H9 (cell line): ENCODE results near the gene UQCR10. TPM values are rescaled to one million over a fixed set of nuclear protein-coding genes. Genes with fewer than 3 reads are reported as not detected.

ENCODE experiments used
- DNase-seq: peaks from one replicate; pipeline ENCODE4 v3.0.0-alpha.2; 2017
- H2AFZ ChIP-seq: one replicate; pipeline ENCODE4 v1.6.1; 2013; ENCODE audit warnings: mild to moderate bottlenecking, low read length, control low read depth, moderate library complexity
- H2AK5ac ChIP-seq: 2 replicates; pipeline ENCODE4 v1.6.1; 2013; ENCODE audit warnings: low read length, control low read depth, mixed read lengths; ENCODE audit not compliant: insufficient read length
- H2BK120ac ChIP-seq: one replicate; pipeline ENCODE4 v1.6.1; 2013; ENCODE audit warnings: low read depth, mild to moderate bottlenecking, low read length, control low read depth, inconsistent platforms; ENCODE audit not compliant: poor library complexity, severe bottlenecking
- H2BK12ac ChIP-seq: 2 replicates; pipeline ENCODE4 v1.6.1; 2013; ENCODE audit warnings: low read length, control low read depth, mixed read lengths, low read depth; ENCODE audit not compliant: insufficient read length
- H2BK15ac ChIP-seq: 2 replicates; pipeline ENCODE4 v1.6.1; 2013; ENCODE audit warnings: low read depth, low read length, control low read depth
- H2BK20ac ChIP-seq: one replicate; pipeline ENCODE4 v1.6.1; 2013; ENCODE audit warnings: low read depth, mild to moderate bottlenecking, low read length, control low read depth, inconsistent platforms; ENCODE audit not compliant: poor library complexity, severe bottlenecking
- H2BK5ac ChIP-seq: 2 replicates; pipeline ENCODE4 v1.6.1; 2013; ENCODE audit warnings: low read length, control low read depth, mixed read lengths; ENCODE audit not compliant: insufficient read length
- H3K14ac ChIP-seq: 2 replicates; pipeline ENCODE4 v1.6.1; 2013; ENCODE audit warnings: low read length, control low read depth; ENCODE audit not compliant: insufficient read depth
- H3K18ac ChIP-seq: 2 replicates; pipeline ENCODE4 v1.6.1; 2013; ENCODE audit warnings: low read depth, mild to moderate bottlenecking, mixed read lengths, low read length, control low read depth; ENCODE audit not compliant: insufficient read length
- H3K23ac ChIP-seq: 2 replicates; pipeline ENCODE4 v1.6.1; 2013; ENCODE audit warnings: low read length, control low read depth, mixed read lengths, low read depth; ENCODE audit not compliant: insufficient read length
- H3K23me2 ChIP-seq: 2 replicates; pipeline ENCODE4 v1.6.1; 2013; ENCODE audit warnings: low read depth, mild to moderate bottlenecking, mixed read lengths, low read length, control low read depth; ENCODE audit not compliant: insufficient read length, poor library complexity, severe bottlenecking
- H3K27ac ChIP-seq: 2 replicates; pipeline ENCODE4 v1.5.1; 2013; ENCODE audit warnings: low read length, control low read depth, mixed read lengths, low read depth; ENCODE audit not compliant: insufficient read length
- H3K27me3 ChIP-seq: 2 replicates; pipeline ENCODE4 v1.6.1; 2013; ENCODE audit warnings: low read length, control low read depth, inconsistent platforms; ENCODE audit not compliant: insufficient read depth
- H3K4ac ChIP-seq: 2 replicates; pipeline ENCODE4 v1.6.1; 2013; ENCODE audit warnings: low read depth, mild to moderate bottlenecking, control low read depth, inconsistent platforms, low read length, moderate library complexity
- H3K4me1 ChIP-seq: 2 replicates; pipeline ENCODE4 v1.6.1; 2013; ENCODE audit warnings: low read length, control low read depth, inconsistent platforms; ENCODE audit not compliant: insufficient read depth
- H3K4me2 ChIP-seq: 2 replicates; pipeline ENCODE4 v1.6.1; 2013; ENCODE audit warnings: low read length, control low read depth, mixed read lengths; ENCODE audit not compliant: insufficient read length, insufficient read depth
- H3K56ac ChIP-seq: 2 replicates; pipeline ENCODE4 v1.6.1; 2013; ENCODE audit warnings: low read depth, mild to moderate bottlenecking, mixed read lengths, low read length, control low read depth; ENCODE audit not compliant: insufficient read length
- H3K79me1 ChIP-seq: 2 replicates; pipeline ENCODE4 v1.6.1; 2013; ENCODE audit warnings: low read depth, mild to moderate bottlenecking, moderate library complexity, low read length, control low read depth, inconsistent platforms; ENCODE audit not compliant: insufficient read depth, poor library complexity, severe bottlenecking
- H3K79me2 ChIP-seq: 2 replicates; pipeline ENCODE4 v1.6.1; 2013; ENCODE audit warnings: low read length, control low read depth, inconsistent platforms; ENCODE audit not compliant: insufficient read depth
- H3K9ac ChIP-seq: 2 replicates; pipeline ENCODE4 v1.6.1; 2013; ENCODE audit warnings: low read length, control low read depth, mixed read lengths; ENCODE audit not compliant: insufficient read length; ENCODE audit errors: extremely low read depth
- H3K9me3 ChIP-seq: one replicate; pipeline ENCODE4 v1.6.1; 2013; ENCODE audit warnings: low read depth, low read length, inconsistent platforms; ENCODE audit not compliant: control insufficient read depth
- H3T11ph ChIP-seq: one replicate; pipeline ENCODE4 v1.6.1; 2013; ENCODE audit warnings: mild to moderate bottlenecking, low read length, control low read depth, inconsistent platforms
- H4K20me1 ChIP-seq: one replicate; pipeline ENCODE4 v1.6.1; 2013; ENCODE audit not compliant: control insufficient read depth, insufficient read length, insufficient read depth
- H4K5ac ChIP-seq: 2 replicates; pipeline ENCODE4 v1.6.1; 2013; ENCODE audit warnings: low read depth, mild to moderate bottlenecking, mixed read lengths, low read length, control low read depth; ENCODE audit not compliant: insufficient read length
- H4K8ac ChIP-seq: replicated peaks from 2 replicates; pipeline ENCODE4 v1.6.1; 2013; ENCODE audit warnings: low read length, control low read depth, mixed read lengths, low read depth; ENCODE audit not compliant: insufficient read length
- H4K91ac ChIP-seq: 2 replicates; pipeline ENCODE4 v1.6.1; 2013; ENCODE audit warnings: low read depth, mild to moderate bottlenecking, moderate library complexity, mixed read lengths, low read length, control low read depth; ENCODE audit not compliant: insufficient read length
- H3K27ac Mint-ChIP-seq, 3 experiments: 2 replicates in 2 of 3; 3 replicates in 1 of 3; pipeline ENCODE4 v1.8.0; 2020 to 2021; ENCODE audit warnings: mixed read lengths in 3 of 3, mild to moderate bottlenecking in 1 of 3, moderate library complexity in 1 of 3
- H3K27me3 Mint-ChIP-seq: 2 replicates; pipeline ENCODE4 v1.8.0; 2021; ENCODE audit warnings: low read depth, mild to moderate bottlenecking, moderate library complexity, mixed read lengths
- H3K36me3 Mint-ChIP-seq, 3 experiments: 2 replicates in 2 of 3; 3 replicates in 1 of 3; pipeline ENCODE4 v1.8.0; 2020 to 2021; ENCODE audit warnings: low read depth in 3 of 3, mixed read lengths in 3 of 3; ENCODE audit not compliant: insufficient read depth in 1 of 3
- H3K4me1 Mint-ChIP-seq, 2 experiments: 2 replicates each; pipeline ENCODE4 v1.8.0; 2020; ENCODE audit warnings: mixed read lengths in 2 of 2
- H3K4me3 Mint-ChIP-seq, 2 experiments: 2 replicates in 1 of 2; 3 replicates in 1 of 2; pipeline ENCODE4 v1.8.0; 2020 to 2021; ENCODE audit warnings: mild to moderate bottlenecking in 2 of 2, mixed read lengths in 2 of 2, moderate library complexity in 1 of 2
- H3K9me3 Mint-ChIP-seq, 2 experiments: 2 replicates in 1 of 2; 3 replicates in 1 of 2; pipeline ENCODE4 v1.8.0; 2020; ENCODE audit warnings: mild to moderate bottlenecking in 2 of 2, mixed read lengths in 2 of 2, moderate library complexity in 1 of 2
- CTCF ChIP-seq: fragments of 200-600 bp; sonication (generic); conservative IDR thresholded peaks from 3 replicates; pipeline ENCODE4 v1.8.0; 2021; ENCODE audit warnings: antibody characterized with exemption, mild to moderate bottlenecking
- WGBS: extraction: QIAGEN DNeasy Blood & Tissue Kit; methylation state at CpG from one replicate; pipeline ENCODE4 v1.1.7; 2013; ENCODE audit warnings: missing lambda C conversion rate, low lambda C conversion rate, mixed read lengths; ENCODE audit not compliant: insufficient read length; ENCODE audit errors: extremely low coverage; 5-methylcytosine and 5-hydroxymethylcytosine counted together
- total RNA-seq: library from RNA; stranded (reverse); gene quantifications from 2 replicates; pipeline ENCODE4 v1.2.1, GENCODE V29; 2021

UQCR10 gene
- total RNA-seq, 1 experiment from 2014 or later = 124 TPM

GRCh38 chr22:29817724-29818123 is 50.6 kb downstream of the UQCR10 start:
- Histone ChIP-seq H2BK12ac (no peak overlapping the region), H4K5ac (no peak overlapping the region), H3K4me1 (no peaks in the 10 kb centered on the region), H3K4ac (no peak overlapping the region), H3K9me3 (no peaks in the 10 kb centered on the region), H2BK120ac (no peak overlapping the region), H3K14ac (no peak overlapping the region), H3K79me1 (no peaks in the 10 kb centered on the region), H3K27ac (no peak overlapping the region), H3K18ac (no peak overlapping the region), H2BK5ac (no peak overlapping the region), H3K9ac (no peak overlapping the region), H2BK20ac (no peak overlapping the region), H3K56ac (no peak overlapping the region), H2BK15ac (no peak overlapping the region), H2AK5ac (no peak overlapping the region), H3K27me3 (no peaks in the 10 kb centered on the region), H3K79me2 (no peaks in the 10 kb centered on the region), H3K23me2 (no peaks in the 10 kb centered on the region), H3T11ph (no peak overlapping the region), H3K4me2 (no peak overlapping the region), H4K91ac (no peak overlapping the region), H2AFZ (no peak overlapping the region), H3K23ac (no peak overlapping the region), H4K20me1 (no peaks in the 10 kb centered on the region), H4K8ac (no peak overlapping the region)
- peaks cover 0 to 11% of the 10 kb centered on the region in 2 experiments; a peak in 2 of 4 replicates for H3K4me1 Mint-ChIP-seq
- no peak for DNase-seq
- peaks cover 2% of the 10 kb centered on the region; the same call in 1 of the 2 replicates for H3K27me3 Mint-ChIP-seq
- no peak overlapping the region for H3K27ac Mint-ChIP-seq
- no CpG with 5 or more reads among the region's 1 CpG for WGBS
- no peaks in the 10 kb centered on the region for H3K9me3 Mint-ChIP-seq
- TF ChIP-seq CTCF = no peak
- H3K4me3 Mint-ChIP-seq = no peak overlapping the region
- H3K36me3 Mint-ChIP-seq = peaks cover 12 to 74% (median 64%) of the 10 kb centered on the region in 3 experiments; a peak in 6 of 7 replicates
